ENCODE results near the gene KCNIP4. TPM values are rescaled to one million over a fixed set of nuclear protein-coding genes. Genes with fewer than 3 reads are reported as not detected.

The KCNIP4 gene
- total RNA-seq, 1 donor from 2014 or later: 0.59 TPM

GRCh38 chr4:21915761-21916160 is 32.8 kb downstream of the KCNIP4 start:
- H4K20me1 ChIP-seq (ENCODE audit: insufficient read depth, low read length): no peaks in the 10 kb centered on the region
- H2AFZ ChIP-seq (ENCODE audit: low read depth, low read length): no peak overlapping the region
- no peaks in the 10 kb centered on the region for H3K36me3 Mint-ChIP-seq (ENCODE audit: low read depth, unreplicated experiment)
- no peak overlapping the region for H3K4me3 Mint-ChIP-seq (ENCODE audit: unreplicated experiment)
- no peaks in the 10 kb centered on the region for H3K27me3 ChIP-seq (ENCODE audit: insufficient read depth, low read length)
- H3K27ac Mint-ChIP-seq (ENCODE audit: unreplicated experiment): no peak overlapping the region
- no peak overlapping the region for H3K27ac ChIP-seq (ENCODE audit: low read depth, low read length)
- H3K9ac ChIP-seq (ENCODE audit: low read length): no peak overlapping the region
- DNase-seq (ENCODE audit: low read depth) (no peak), FAIRE-seq (no peak)
- no peaks in the 10 kb centered on the region for H3K27me3 Mint-ChIP-seq (ENCODE audit: low read depth, unreplicated experiment)
- H3K4me1 Mint-ChIP-seq (ENCODE audit: low read depth, unreplicated experiment): no peaks in the 10 kb centered on the region
- H3K4me1 ChIP-seq (ENCODE audit: insufficient read depth, low read length): no peaks in the 10 kb centered on the region
- no peak overlapping the region for H3K4me2 ChIP-seq (ENCODE audit: low read length)
- TF ChIP-seq CTCF (IDR thresholded peaks at IDR 0.05; ENCODE audit: insufficient read depth, low read depth, low read length): no peak
- TF ChIP-seq EZH2 (IDR thresholded peaks at IDR 0.05; ENCODE audit: insufficient read depth, low read length): no peak
- no peaks in the 10 kb centered on the region for H3K36me3 ChIP-seq (ENCODE audit: insufficient read depth, low read length)
- H3K9me3 ChIP-seq (ENCODE audit: insufficient read depth, low read depth, low read length): no peaks in the 10 kb centered on the region
- no peaks in the 10 kb centered on the region for H3K9me3 Mint-ChIP-seq (ENCODE audit: unreplicated experiment)
- H3K4me3 ChIP-seq (ENCODE audit: insufficient read depth, low read depth, low read length): no peak overlapping the region
- H3K79me2 ChIP-seq (ENCODE audit: insufficient read depth, low read length): no peaks in the 10 kb centered on the region

GRCh38 chr4:21901831-21902230 is 46.7 kb downstream of the KCNIP4 start:
- Histone ChIP-seq H3K9me3 (ENCODE audit: insufficient read depth, low read depth, low read length) (no peaks in the 10 kb centered on the region), H3K79me2 (ENCODE audit: insufficient read depth, low read length) (no peaks in the 10 kb centered on the region), H3K4me2 (ENCODE audit: low read length) (no peak overlapping the region), H2AFZ (ENCODE audit: low read depth, low read length) (no peak overlapping the region), H3K27me3 (ENCODE audit: insufficient read depth, low read length) (no peaks in the 10 kb centered on the region), H3K9ac (ENCODE audit: low read length) (no peak overlapping the region), H3K36me3 (ENCODE audit: insufficient read depth, low read length) (no peaks in the 10 kb centered on the region), H3K27ac (ENCODE audit: low read depth, low read length) (no peak overlapping the region), H3K4me3 (ENCODE audit: insufficient read depth, low read depth, low read length) (no peak overlapping the region), H3K4me1 (ENCODE audit: insufficient read depth, low read length) (no peaks in the 10 kb centered on the region), H4K20me1 (ENCODE audit: insufficient read depth, low read length) (no peaks in the 10 kb centered on the region)
- no peaks in the 10 kb centered on the region for H3K36me3 Mint-ChIP-seq (ENCODE audit: low read depth, unreplicated experiment)
- peaks cover 9% of the 10 kb centered on the region for H3K4me1 Mint-ChIP-seq (ENCODE audit: low read depth, unreplicated experiment)
- H3K27me3 Mint-ChIP-seq (ENCODE audit: low read depth, unreplicated experiment): no peaks in the 10 kb centered on the region
- peak overlapping the region; percentile 59 for H3K27ac Mint-ChIP-seq (ENCODE audit: unreplicated experiment)
- peaks cover 6% of the 10 kb centered on the region for H3K9me3 Mint-ChIP-seq (ENCODE audit: unreplicated experiment)
- TF ChIP-seq CTCF (IDR thresholded peaks at IDR 0.05; ENCODE audit: insufficient read depth, low read depth, low read length) (no peak), EZH2 (IDR thresholded peaks at IDR 0.05; ENCODE audit: insufficient read depth, low read length) (no peak)
- DNase-seq (ENCODE audit: low read depth) (peak; percentile 15), FAIRE-seq (no peak)
- H3K4me3 Mint-ChIP-seq (ENCODE audit: unreplicated experiment): no peak overlapping the region

DNA sequence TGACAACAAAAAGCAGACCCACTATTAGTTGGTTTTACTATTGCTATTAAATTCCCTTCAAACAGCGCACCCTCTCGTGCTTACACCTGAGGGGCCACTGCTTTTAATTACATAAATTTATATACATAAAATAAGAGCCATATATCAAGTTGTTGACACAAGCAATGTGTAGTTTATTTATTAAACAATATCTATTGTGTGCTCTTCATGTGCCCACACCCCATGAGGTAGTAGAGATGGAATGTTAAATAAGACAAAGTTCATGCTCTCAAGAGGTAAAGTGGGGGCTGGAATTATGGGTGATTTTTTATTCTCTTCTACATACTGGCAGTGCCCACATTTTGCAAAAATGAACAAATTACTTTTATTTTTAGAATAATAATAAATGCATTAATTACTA is 47.3 kb downstream of the KCNIP4 start:
- peaks cover 9% of the 10 kb centered on the region for H3K4me1 Mint-ChIP-seq (ENCODE audit: low read depth, unreplicated experiment)
- Histone ChIP-seq H3K79me2 (ENCODE audit: insufficient read depth, low read length) (no peaks in the 10 kb centered on the region), H3K9ac (ENCODE audit: low read length) (no peak overlapping the region), H2AFZ (ENCODE audit: low read depth, low read length) (no peak overlapping the region), H3K27ac (ENCODE audit: low read depth, low read length) (no peak overlapping the region), H3K4me3 (ENCODE audit: insufficient read depth, low read depth, low read length) (no peak overlapping the region), H4K20me1 (ENCODE audit: insufficient read depth, low read length) (no peaks in the 10 kb centered on the region), H3K4me2 (ENCODE audit: low read length) (no peak overlapping the region), H3K36me3 (ENCODE audit: insufficient read depth, low read length) (no peaks in the 10 kb centered on the region), H3K9me3 (ENCODE audit: insufficient read depth, low read depth, low read length) (no peaks in the 10 kb centered on the region), H3K4me1 (ENCODE audit: insufficient read depth, low read length) (no peaks in the 10 kb centered on the region), H3K27me3 (ENCODE audit: insufficient read depth, low read length) (no peaks in the 10 kb centered on the region)
- TF ChIP-seq CTCF (IDR thresholded peaks at IDR 0.05; ENCODE audit: insufficient read depth, low read depth, low read length) (no peak), EZH2 (IDR thresholded peaks at IDR 0.05; ENCODE audit: insufficient read depth, low read length) (no peak)
- no peak overlapping the region for H3K4me3 Mint-ChIP-seq (ENCODE audit: unreplicated experiment)
- peaks cover 6% of the 10 kb centered on the region for H3K9me3 Mint-ChIP-seq (ENCODE audit: unreplicated experiment)
- H3K36me3 Mint-ChIP-seq (ENCODE audit: low read depth, unreplicated experiment): no peaks in the 10 kb centered on the region
- no peak for FAIRE-seq
- no peak for DNase-seq (ENCODE audit: low read depth)
- no peaks in the 10 kb centered on the region for H3K27me3 Mint-ChIP-seq (ENCODE audit: low read depth, unreplicated experiment)
- no peak overlapping the region for H3K27ac Mint-ChIP-seq (ENCODE audit: unreplicated experiment)
